Kidney (tissue), 14 donors: ENCODE measurements around the gene HP. TPM values are rescaled to one million over a fixed set of nuclear protein-coding genes. Genes with fewer than 3 reads are reported as not detected.

Source experiments
- DNase-seq, 5 donors: peaks; one replicate each; pipeline ENCODE4 v3.0.0-alpha.2; 2013 to 2020
- FAIRE-seq: peaks from 2 replicates; lab custom pipeline; 2012; peaks lifted over from hg19 to GRCh38; lab: Jason Lieb, UNC
- H3K27ac ChIP-seq, 2 donors: one replicate each; pipeline ENCODE4 v1.7.0; 2013; ENCODE audit warnings: low read depth in 2 of 2, low read length in 2 of 2, inconsistent platforms in 1 of 2
- H3K27me3 ChIP-seq: one replicate; pipeline ENCODE4 v1.7.1; 2013; ENCODE audit warnings: low read length, inconsistent platforms; ENCODE audit not compliant: control insufficient read depth, insufficient read depth
- H3K36me3 ChIP-seq, 3 donors: one replicate each; pipeline versions ENCODE4 v1.7.0 to v1.7.1; 2013; ENCODE audit warnings: low read length in 3 of 3, control low read depth in 1 of 3, inconsistent platforms in 1 of 3; ENCODE audit not compliant: insufficient read depth in 3 of 3, control insufficient read depth in 2 of 3
- H3K4me1 ChIP-seq, 3 donors: one replicate each; pipeline versions ENCODE4 v1.7.0 to v1.7.1; 2013; ENCODE audit warnings: low read length in 3 of 3, inconsistent platforms in 1 of 3, low read depth in 1 of 3; ENCODE audit not compliant: control insufficient read depth in 2 of 3, insufficient read depth in 2 of 3
- H3K4me3 ChIP-seq, 3 donors: one replicate each; pipeline versions ENCODE4 v1.7.0 to v1.8.1; 2013; ENCODE audit warnings: low read length in 3 of 3, control low read depth in 1 of 3, inconsistent platforms in 1 of 3
- H3K9ac ChIP-seq, 3 donors: one replicate each; pipeline versions ENCODE4 v1.7.0 to v1.7.1; 2013; ENCODE audit warnings: low read length in 3 of 3, control low read depth in 1 of 3, inconsistent platforms in 1 of 3
- H3K9me3 ChIP-seq, 3 donors: one replicate each; pipeline versions ENCODE4 v1.7.0 to v1.7.1; 2013; ENCODE audit warnings: low read length in 3 of 3, control low read depth in 1 of 3, inconsistent platforms in 1 of 3; ENCODE audit not compliant: control insufficient read depth in 2 of 3, insufficient read depth in 1 of 3
- CTCF ChIP-seq: IDR thresholded peaks from 3 replicates; pipeline ENCODE4 v1.5.1; 2012; ENCODE audit warnings: mild to moderate bottlenecking, moderate library complexity, borderline replicate concordance; ENCODE audit not compliant: insufficient read depth; ENCODE audit errors: extremely low read depth
- intact Hi-C: fragments of 100-400 bp; cut with DNase I; formaldehyde crosslinking; loops from one replicate; pipeline ENCODE4 v1.11.1; 2022
- polyA plus RNA-seq: library from polyadenylated mRNA; stranded (reverse); fragments of 350-450 nt; fragmentation: Illumina TruSeq; extraction: RNeasy Lipid Tissue Mini Kit (QIAGEN cat#74804); gene quantifications from one replicate; pipeline ENCODE4 v1.2.3, GENCODE V29; 2014; ENCODE audit warnings: low read depth, low replicate concordance; ENCODE audit not compliant: insufficient read depth
- total RNA-seq: library from RNA; stranded (reverse); fragmentation: NEBNext Ultra II Directional; extraction: Animal tissue kit (Norgen Biotek cat#: 25700); gene quantifications from one replicate; pipeline ENCODE4 v1.2.1, GENCODE V29; 2021
- donor health status: control.
- donor health status: control.
- donor health status: control.
- donor health status: control.
- donor health status: control.
- donor health status: DM: yes; HTN: yes; CAD: no.
- donor health status: Normal renal cell carcinoma (clear cell type).

The HP gene
- total and polyA plus RNA-seq, 2 donors from 2014 or later: 41.4 to 73.9 TPM

- DNase-seq: no peak
- Histone ChIP-seq H3K27me3 (no peaks in the 10 kb centered on the region), H3K27ac (no peak overlapping the region), H3K4me1 (no peaks in the 10 kb centered on the region), H3K4me3 (no peak overlapping the region), H3K9ac (no peak overlapping the region), H3K36me3 (peaks cover 0 to 2% (median 0%) of the 10 kb centered on the region in 3 donors), H3K9me3 (no peaks in the 10 kb centered on the region)
- intact Hi-C loops: no loop called here
- no peak for TF ChIP-seq CTCF
- no peak for FAIRE-seq
Measured at GRCh38 chr16:72060405-72060804, 6.1 kb downstream of the HP start.

GRCh38 chr16:72061564-72061963, 7.3 kb downstream of the HP start:
- no peak for TF ChIP-seq CTCF
- H3K4me3 ChIP-seq: no peak overlapping the region
- H3K4me1 ChIP-seq: no peaks in the 10 kb centered on the region
- intact Hi-C loops: no loop called here
- FAIRE-seq (no peak), DNase-seq (no peak)
- H3K9me3 ChIP-seq: no peaks in the 10 kb centered on the region
- no peak overlapping the region for H3K9ac ChIP-seq
- H3K27me3 ChIP-seq: no peaks in the 10 kb centered on the region
- H3K27ac ChIP-seq: no peak overlapping the region
- peaks cover 0 to 2% (median 0%) of the 10 kb centered on the region in 3 donors for H3K36me3 ChIP-seq

- Histone ChIP-seq H3K4me1 (no peaks in the 10 kb centered on the region), H3K9ac (no peak overlapping the region), H3K9me3 (no peaks in the 10 kb centered on the region), H3K27ac (no peak overlapping the region), H3K36me3 (peaks cover 0 to 2% (median 0%) of the 10 kb centered on the region in 3 donors), H3K27me3 (no peaks in the 10 kb centered on the region), H3K4me3 (no peak overlapping the region)
- intact Hi-C loops: no loop called here
- TF ChIP-seq CTCF: no peak
- no peak for FAIRE-seq
- no peak for DNase-seq
Measured at GRCh38 chr16:72064361-72064894, 10.1 kb downstream of the HP start.

- no peaks in the 10 kb centered on the region for H3K27me3 ChIP-seq
- peak; percentile 92 for FAIRE-seq
- intact Hi-C loops: no loop called here
- peak; percentile 72 for TF ChIP-seq CTCF
- H3K4me1 ChIP-seq: no peaks in the 10 kb centered on the region
- H3K9ac ChIP-seq: no peak overlapping the region
- DNase-seq: peak in 2 of 5 donors; percentile 31 to 68
- no peak overlapping the region for H3K4me3 ChIP-seq
- no peak overlapping the region for H3K27ac ChIP-seq
- no peaks in the 10 kb centered on the region for H3K9me3 ChIP-seq
- no peaks in the 10 kb centered on the region for H3K36me3 ChIP-seq
Measured at GRCh38 chr16:72066747-72067146, 12.4 kb downstream of the HP start.
